Activated CD4-positive, alpha-beta T cell treated with anti-CD3 and anti-CD28 coated beads, Interleukin-2, amount 50 U/mL, for 24 hours (primary cell): ENCODE measurements around the gene GNG7.

Experiments used
- DNase-seq, 2 donors: peaks; one replicate each; pipeline ENCODE4 v3.0.0-alpha.2; 2020; ENCODE audit warnings: low read depth in 1 of 2, low spot score in 1 of 2

The GNG7 gene

GRCh38 chr19:2491130-2491801, 211.2 kb downstream of the GNG7 start:
- DNase-seq: no peak

GRCh38 chr19:2490659-2491058, 211.8 kb downstream of the GNG7 start:
- no peak for DNase-seq

- DNase-seq: no peak
Observed at GRCh38 chr19:2488942-2489731, 213.4 kb downstream of the GNG7 start.

GRCh38 chr19:2488405-2488941, 214.0 kb downstream of the GNG7 start:
- no peak for DNase-seq

- no peak for DNase-seq
Observed at GRCh38 chr19:2487842-2488241, 214.7 kb downstream of the GNG7 start.

- no peak for DNase-seq
Observed at GRCh38 chr19:2487090-2487489, 215.4 kb downstream of the GNG7 start.

GRCh38 chr19:2485428-2485827, 217.1 kb downstream of the GNG7 start:
- no peak for DNase-seq

- no peak for DNase-seq
Observed at GRCh38 chr19:2484178-2484937, 218.1 kb downstream of the GNG7 start.

GRCh38 chr19:2483484-2484151, 218.9 kb downstream of the GNG7 start:
- DNase-seq: no peak

GRCh38 chr19:2483084-2483483, 219.4 kb downstream of the GNG7 start:
- DNase-seq: no peak

- DNase-seq: no peak
Observed at GRCh38 chr19:2482354-2483038, 220.0 kb downstream of the GNG7 start.

GRCh38 chr19:2481466-2481865, 221.0 kb downstream of the GNG7 start:
- DNase-seq: no peak

- DNase-seq: no peak
Observed at GRCh38 chr19:2479556-2480194, 222.8 kb downstream of the GNG7 start.

- peak; percentile 22 to 44 for DNase-seq
Observed at GRCh38 chr19:2478756-2479555, 223.5 kb downstream of the GNG7 start.

GRCh38 chr19:2478278-2478755, 224.2 kb downstream of the GNG7 start:
- DNase-seq: no peak

- DNase-seq: no peak
Observed at GRCh38 chr19:2477732-2478191, 224.7 kb downstream of the GNG7 start.

- no peak for DNase-seq
Observed at GRCh38 chr19:2477141-2477710, 225.3 kb downstream of the GNG7 start.

GRCh38 chr19:2476451-2477140, 225.9 kb downstream of the GNG7 start:
- DNase-seq: peak; percentile 50 to 62
